HG02763 (cell line): ENCODE results near the gene SCYGR3.
"Not testable (repeated sequence)": the region's sequence is repeated elsewhere in the genome, so short reads cannot be mapped to it uniquely, and the experiment has no call there.

Experiments
- ATAC-seq: cut with Tn5 transposase; IDR thresholded peaks from one replicate; pipeline ENCODE4 v1.9.1; 2021; ENCODE audit warnings: mild to moderate bottlenecking, moderate library complexity; ENCODE audit not compliant: unreplicated experiment

Gene SCYGR3

DNA sequence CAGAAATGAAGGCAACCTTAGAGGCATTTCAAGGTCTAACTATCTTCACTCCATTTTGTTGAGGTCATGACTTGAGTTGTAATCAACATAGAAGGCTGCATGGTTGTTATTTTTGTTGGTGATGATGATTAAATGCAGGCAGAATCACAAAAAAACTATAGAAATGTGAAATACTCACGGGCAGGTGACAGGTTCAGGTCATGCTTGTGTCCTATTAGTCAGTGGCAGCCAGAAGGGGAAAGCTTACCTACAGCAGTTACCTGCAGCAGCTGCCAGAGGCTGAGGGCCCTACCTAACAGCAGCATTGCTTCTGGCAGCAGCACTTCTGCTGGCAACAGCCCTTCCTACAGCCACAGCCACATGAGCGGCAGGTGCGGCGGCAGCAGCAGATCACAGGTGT, 394 bp downstream of the SCYGR3 start:
- no peak for ATAC-seq

- no peak for ATAC-seq
Measured at GRCh38 chr2:227613272-227613660, 1.4 kb downstream of the SCYGR3 start.

DNA sequence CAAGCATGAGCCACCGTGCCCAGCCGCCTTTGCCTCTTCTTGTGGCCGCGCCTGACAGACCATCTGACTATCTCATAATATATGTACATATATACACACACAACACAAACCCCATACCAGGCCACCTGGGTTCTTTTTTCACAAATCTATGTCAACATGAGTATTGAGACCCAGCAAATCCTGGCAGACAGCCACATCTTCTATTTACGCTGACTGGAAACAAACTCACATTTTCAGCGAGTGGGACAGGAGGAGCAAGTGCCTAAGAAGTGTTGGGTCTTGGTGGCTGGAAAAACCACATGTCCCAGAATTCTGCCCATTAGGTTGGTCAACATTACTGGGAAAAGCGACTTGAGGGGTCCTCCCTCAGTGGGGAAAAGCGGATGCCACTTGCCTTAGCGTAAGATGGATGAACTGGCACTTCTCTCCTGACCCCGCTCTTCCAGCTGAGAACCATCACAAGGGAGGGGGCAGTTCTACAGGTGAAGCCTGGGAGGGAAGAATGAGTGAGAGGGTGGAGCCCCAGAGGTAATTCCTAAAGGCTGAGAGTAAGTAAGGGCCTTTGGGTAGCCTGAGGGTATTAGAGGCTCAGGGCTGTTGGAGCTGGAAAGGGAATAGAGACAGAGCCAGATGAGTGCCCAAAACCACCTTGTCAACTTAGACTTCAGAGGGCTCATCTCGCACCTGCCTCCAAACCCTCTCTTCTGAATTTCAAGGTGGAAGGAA, 1.9 kb downstream of the SCYGR3 start:
- ATAC-seq = no peak

DNA sequence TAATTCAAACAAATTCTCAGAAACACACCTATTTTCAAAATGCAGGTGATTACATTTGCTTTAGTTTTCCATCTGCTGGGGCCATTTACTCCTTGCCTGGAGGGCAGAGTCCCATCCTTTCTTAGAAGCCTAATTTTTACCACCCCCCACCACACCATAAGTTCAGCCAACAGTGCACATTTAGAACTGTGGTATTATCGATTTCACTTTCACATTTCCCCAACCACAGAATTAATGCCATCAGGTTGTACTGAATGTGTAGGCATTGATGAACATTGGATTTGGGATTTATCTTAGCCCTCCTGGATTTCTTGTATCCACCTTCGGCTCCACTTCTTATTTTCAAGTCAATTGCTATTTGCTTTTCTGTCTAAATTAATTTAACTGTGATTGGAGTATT, 4.5 kb downstream of the SCYGR3 start:
- ATAC-seq = no peak

- peak; percentile 47 for ATAC-seq
Measured at GRCh38 chr2:227608561-227609338, 5.9 kb downstream of the SCYGR3 start.

- no peak for ATAC-seq
Measured at GRCh38 chr2:227607941-227608340, 6.7 kb downstream of the SCYGR3 start.

DNA sequence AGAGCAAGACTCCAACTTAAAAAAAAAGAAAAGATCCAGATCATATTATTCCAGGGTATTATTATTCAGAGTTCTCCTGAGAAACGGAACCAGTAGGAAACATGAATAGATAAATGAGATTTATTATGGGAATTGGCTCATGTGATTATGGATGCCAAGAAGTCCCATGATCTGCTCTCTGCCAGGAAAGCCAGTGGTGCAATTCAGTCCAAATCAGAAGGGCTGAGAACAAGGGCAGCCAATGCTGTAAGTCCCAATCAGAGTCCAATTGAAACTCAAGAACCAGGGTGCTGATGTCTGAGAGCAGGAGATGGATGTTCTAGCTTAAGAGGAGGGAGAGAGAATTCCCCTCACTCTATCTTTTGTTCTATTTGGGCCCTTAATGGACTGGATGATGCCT, 8.2 kb downstream of the SCYGR3 start:
- no peak for ATAC-seq

GRCh38 chr2:227602358-227602757, 12.3 kb downstream of the SCYGR3 start:
- ATAC-seq = no peak

- ATAC-seq = not testable (repeated sequence)
Measured at GRCh38 chr2:227598835-227599503, 15.7 kb downstream of the SCYGR3 start, which contains the start of gene SCYGR2. Gene SCYGR2 (plus strand): TSS chr2:227598893. CDS start chr2:227598893, 0 bp downstream.

- ATAC-seq = no peak
Measured at GRCh38 chr2:227597998-227598397, 16.6 kb downstream of the SCYGR3 start.

GRCh38 chr2:227597036-227597435, 17.6 kb downstream of the SCYGR3 start:
- ATAC-seq = no peak

DNA sequence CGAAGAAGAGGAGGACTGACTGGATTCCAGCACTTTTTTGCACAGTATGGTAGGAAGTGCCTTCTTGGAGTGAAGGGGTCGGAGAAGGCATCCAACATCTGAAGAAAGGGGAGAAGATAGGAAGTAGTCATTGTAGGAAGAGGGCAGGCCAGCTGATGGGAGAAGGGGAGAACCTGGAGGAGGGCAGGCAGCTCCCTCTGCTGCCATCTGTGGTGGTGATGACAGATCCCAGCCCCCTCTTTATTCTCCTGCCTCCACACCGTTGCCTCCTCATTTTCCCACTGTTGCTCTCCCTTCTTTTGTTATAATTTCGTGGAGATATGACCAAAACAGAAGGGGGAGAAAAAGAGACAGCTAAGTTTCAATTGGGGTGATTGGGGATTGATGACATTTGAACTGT, 18.8 kb downstream of the SCYGR3 start:
- ATAC-seq = no peak

DNA sequence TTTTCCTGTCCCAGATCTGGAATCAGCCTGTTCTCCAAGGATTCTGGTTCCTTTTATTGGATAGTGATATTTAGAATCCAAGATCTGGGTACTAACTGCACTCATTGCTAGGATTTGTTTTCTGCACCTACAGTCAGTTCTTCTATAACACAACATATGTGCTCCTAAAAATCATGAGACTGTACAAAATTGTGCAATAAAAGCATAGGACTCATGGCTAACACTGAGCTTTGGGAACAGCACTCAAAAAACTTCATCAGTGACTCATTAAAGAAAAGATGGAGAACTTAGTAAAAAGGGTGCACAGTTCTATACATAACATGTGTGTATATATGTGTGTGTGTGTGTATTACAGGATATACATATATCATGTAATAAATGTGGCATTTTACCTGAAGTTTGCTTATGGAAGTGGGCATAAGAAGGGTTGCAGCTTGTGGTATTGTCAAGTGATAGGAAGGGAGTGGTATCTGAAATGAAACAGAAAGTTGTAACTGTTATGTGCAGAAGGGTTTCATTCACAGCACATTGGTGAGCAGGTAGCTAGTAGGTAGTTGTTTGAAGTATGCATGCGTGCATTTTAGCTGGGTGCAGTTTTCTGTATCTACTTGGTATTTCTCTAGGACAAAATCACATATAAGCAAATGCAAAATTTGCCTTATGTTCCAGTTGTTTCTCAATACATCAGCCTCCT, 21.8 kb downstream of the SCYGR3 start:
- peak; percentile 67 for ATAC-seq

GRCh38 chr2:227582369-227582768, 32.3 kb downstream of the SCYGR3 start:
- ATAC-seq = no peak

- ATAC-seq = no peak
Measured at GRCh38 chr2:227579791-227580190, 34.8 kb downstream of the SCYGR3 start.

GRCh38 chr2:227578642-227579041, 36.0 kb downstream of the SCYGR3 start:
- ATAC-seq = no peak

- ATAC-seq = no peak
Measured at GRCh38 chr2:227577555-227577954, 37.1 kb downstream of the SCYGR3 start.

DNA sequence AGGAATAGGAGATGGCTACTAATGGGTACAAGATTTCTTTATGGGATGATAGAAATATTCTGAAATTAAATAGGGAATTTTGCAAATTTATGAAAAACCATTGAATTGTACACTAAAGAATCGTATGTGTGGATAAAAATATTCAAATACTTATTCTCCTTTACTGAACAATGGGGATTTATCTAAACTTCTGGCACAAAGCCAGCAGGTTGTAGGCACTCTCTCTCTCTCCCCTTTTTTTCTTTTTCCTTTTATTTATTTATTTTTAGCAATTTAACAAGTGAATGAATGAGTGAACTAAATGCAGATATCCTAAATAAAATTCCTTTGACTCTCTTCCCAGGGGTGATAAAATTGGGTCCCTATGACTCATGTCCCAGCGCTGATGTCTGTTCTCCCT, 37.8 kb downstream of the SCYGR3 start:
- no peak for ATAC-seq

DNA sequence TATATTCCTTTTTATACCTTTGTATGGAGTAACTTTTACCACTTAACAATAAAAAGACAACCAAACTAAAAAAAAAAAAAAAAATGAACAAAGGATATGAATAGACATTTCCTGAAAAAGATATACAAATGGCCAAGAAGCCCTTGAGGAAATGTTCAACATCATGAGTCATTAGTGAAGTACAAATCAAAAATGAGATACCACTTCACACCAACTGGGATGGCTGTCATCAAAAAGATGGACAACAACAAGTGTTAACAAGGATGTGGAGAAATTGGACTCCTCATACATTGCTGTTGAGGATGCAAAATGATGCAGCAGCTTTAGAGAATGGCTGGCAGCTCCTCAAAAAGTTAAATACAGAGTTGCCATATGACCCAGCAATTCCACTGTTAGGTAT, 38.5 kb downstream of the SCYGR3 start:
- ATAC-seq = no peak

GRCh38 chr2:227570615-227571014, 44.0 kb downstream of the SCYGR3 start:
- no peak for ATAC-seq

DNA sequence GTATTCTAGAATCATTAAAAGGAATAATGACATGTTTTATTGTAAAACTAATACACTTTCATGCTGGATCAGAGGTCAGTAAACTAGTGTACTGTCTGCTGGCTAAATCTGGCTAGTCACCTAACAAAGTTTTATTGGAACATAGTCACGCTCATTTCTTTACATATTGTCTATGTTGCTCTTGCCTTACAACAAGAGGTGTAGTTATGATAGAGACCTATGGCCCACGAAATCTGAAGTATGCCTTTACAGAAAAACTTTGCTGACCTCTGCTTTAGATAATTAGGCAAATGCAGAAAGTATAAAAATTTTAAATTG, 45.8 kb downstream of the SCYGR3 start:
- ATAC-seq = no peak
